GM12873 (cell line): ENCODE results near the gene NXN.

ENCODE experiments used
- CTCF ChIP-seq: IDR thresholded peaks from 2 replicates; pipeline ENCODE4 v1.5.1; 2012; ENCODE audit warnings: low read depth, mild to moderate bottlenecking, moderate library complexity, low read length, control low read depth; ENCODE audit not compliant: insufficient read depth; ENCODE audit errors: missing control alignments

Gene NXN

GRCh38 chr17:935485-935884, 44.1 kb downstream of the NXN start:
- no peak for TF ChIP-seq CTCF

GRCh38 chr17:933312-934073, 46.1 kb downstream of the NXN start:
- no peak for TF ChIP-seq CTCF

GRCh38 chr17:930258-930657, 49.3 kb downstream of the NXN start:
- TF ChIP-seq CTCF, result no peak

- TF ChIP-seq CTCF, result no peak
Observed at GRCh38 chr17:929586-929985, 50.0 kb downstream of the NXN start.

- no peak for TF ChIP-seq CTCF
Observed at GRCh38 chr17:927611-928461, 51.7 kb downstream of the NXN start.

- no peak for TF ChIP-seq CTCF
Observed at GRCh38 chr17:925817-926216, 53.8 kb downstream of the NXN start.

- no peak for TF ChIP-seq CTCF
Observed at GRCh38 chr17:924711-925475, 54.7 kb downstream of the NXN start.
